ENCODE data around the gene GMDS.

GMDS gene

GRCh38 chr6:1839361-1839760, 406.0 kb downstream of the GMDS start:
- no peak overlapping the region for H3K4me3 ChIP-seq (ENCODE audit: low read length)
- no peak for TF ChIP-seq ZNF274 (IDR thresholded peaks at IDR 0.05; ENCODE audit: low read depth, low read length)

DNA sequence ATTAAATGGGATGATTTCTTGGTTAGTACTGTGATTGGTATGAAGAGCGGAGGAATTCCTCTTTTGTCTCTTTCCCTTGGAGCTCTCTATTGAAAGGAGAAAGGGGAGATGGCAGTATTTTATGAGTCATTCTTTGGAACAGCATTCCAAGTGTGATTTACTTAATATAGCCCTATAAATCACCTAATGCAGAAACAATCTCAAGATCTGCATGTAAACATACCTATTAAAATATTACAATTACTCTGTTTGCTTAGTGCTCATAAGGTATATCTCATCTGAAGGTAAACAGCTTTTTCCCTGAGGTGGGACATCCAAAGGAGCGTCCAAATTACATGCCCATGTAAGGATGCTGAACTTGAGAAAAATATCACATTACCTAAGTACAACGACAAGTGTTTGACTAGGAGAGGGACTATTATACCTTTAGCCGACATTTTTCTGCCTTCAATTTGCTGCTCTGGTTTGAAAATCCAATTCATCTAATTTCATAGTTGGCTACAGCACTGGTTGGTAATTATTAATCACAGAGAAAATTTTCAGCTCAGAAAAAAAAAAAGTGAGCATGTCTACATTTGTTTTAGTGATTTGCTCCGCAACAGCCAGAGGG, 406.7 kb downstream of the GMDS start:
- no peak for TF ChIP-seq ZNF274 (IDR thresholded peaks at IDR 0.05; ENCODE audit: low read depth, low read length)
- H3K4me3 ChIP-seq (ENCODE audit: low read length): no peak overlapping the region

GRCh38 chr6:1837826-1838225, 407.6 kb downstream of the GMDS start:
- H3K4me3 ChIP-seq (ENCODE audit: low read length): no peak overlapping the region
- TF ChIP-seq ZNF274 (IDR thresholded peaks at IDR 0.05; ENCODE audit: low read depth, low read length): no peak

- TF ChIP-seq ZNF274 (IDR thresholded peaks at IDR 0.05; ENCODE audit: low read depth, low read length): no peak
- no peak overlapping the region for H3K4me3 ChIP-seq (ENCODE audit: low read length)
Measured at GRCh38 chr6:1836690-1837089, 408.7 kb downstream of the GMDS start.

DNA sequence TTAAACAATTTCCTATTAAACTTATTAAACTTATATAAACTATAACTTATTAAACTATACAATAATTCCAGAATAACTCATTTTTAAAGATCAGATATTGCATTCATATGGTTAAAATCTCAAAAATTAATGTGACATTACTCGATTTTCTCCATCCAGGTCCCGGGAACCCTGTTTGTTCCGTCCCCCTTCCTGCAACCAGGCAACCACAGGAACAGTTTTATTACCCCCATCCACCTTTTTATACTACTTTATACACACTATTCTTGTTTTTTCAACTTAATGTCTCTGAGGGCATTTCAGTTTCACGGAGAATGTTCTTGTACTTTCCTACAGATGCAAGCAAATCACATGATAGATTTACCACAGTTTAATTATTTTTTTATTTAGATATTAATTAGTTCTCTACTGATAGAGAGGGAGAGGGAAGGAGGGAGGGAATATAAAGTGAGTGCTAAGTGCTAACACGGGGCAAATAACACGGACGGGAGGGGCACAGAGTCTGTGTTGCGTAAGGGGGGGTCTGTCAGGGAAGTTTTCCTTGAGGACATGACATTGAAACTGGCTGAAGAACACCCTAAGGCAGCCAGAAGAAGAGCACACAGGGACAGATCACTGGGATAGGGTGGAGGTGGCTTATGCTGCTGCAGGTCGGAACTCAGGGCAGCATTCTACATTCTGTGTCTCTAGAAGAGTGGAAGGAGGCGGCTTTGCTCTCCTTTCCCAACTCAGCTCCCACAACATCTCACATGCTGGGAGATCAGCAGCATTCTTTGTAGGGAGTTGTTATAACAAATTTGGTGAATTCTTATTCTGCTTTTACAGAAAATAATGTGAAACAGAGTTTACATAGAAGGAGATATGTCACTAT, 410.5 kb downstream of the GMDS start:
- H3K4me3 ChIP-seq (ENCODE audit: low read length): no peak overlapping the region
- TF ChIP-seq ZNF274 (IDR thresholded peaks at IDR 0.05; ENCODE audit: low read depth, low read length): no peak

DNA sequence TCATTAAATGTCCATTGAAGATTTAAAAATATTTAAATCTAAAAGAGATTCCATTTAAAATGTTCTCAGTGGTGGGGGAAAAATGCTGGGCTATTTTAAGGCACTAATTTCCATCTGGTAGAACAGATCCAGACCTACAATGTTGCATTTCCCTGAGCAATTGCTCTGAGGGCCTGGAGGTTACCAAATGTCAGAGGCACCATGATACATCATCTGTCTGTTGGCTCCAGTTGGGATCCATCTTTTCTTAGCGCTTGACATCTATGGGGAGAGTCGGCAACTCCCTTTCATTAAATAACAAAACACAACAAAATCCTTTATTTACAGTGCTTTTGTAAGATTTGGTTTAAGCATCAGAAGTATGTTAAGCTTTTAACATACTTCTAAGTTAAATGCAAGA, 411.2 kb downstream of the GMDS start:
- no peak for TF ChIP-seq ZNF274 (IDR thresholded peaks at IDR 0.05; ENCODE audit: low read depth, low read length)
- H3K4me3 ChIP-seq (ENCODE audit: low read length): no peak overlapping the region

DNA sequence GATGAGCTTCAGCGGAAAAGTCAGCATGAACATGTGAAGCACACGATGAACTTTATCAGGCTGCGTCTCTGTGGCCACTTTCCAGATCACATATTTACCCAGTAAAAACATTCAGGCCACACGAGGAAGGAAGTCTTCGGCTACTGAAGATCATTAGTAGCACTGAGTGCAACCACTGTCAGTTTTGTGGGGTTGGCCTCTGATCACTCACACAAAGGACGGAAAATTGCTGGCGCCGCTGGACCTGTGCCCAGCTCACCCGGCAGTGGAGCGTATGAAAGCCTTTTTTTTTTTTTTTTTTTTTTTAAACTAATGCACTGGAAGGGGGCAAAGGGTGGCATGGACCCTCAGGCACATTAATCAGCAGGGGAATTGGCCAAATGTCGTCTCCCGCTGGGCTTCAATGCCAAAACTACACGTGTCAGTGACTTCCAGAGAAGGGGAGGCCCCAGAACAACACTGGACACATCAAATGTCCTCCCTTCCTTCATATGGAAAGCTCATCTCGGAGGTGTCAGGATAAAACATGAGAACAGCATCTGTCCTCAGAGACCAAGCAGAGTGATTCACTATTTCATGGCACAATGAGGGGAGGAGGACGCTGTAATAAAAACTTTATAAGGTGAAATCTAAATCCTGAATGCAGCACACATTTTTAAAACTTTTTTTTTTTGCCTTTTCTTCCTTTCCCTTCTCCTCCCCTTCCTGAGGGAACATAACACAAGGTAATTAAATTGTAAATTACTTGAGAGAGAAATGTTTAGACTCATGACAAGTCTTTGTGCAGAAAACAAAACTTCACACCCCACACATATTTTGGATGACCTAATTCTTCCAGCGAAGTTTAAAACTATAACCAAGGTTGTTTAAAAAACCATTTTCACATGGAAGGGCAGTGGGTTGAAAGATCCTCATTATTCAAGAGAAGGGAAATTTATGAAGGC, 412.3 kb downstream of the GMDS start:
- no peak overlapping the region for H3K4me3 ChIP-seq (ENCODE audit: low read length)
- TF ChIP-seq ZNF274 (IDR thresholded peaks at IDR 0.05; ENCODE audit: low read depth, low read length): no peak

- H3K4me3 ChIP-seq (ENCODE audit: low read length): no peak overlapping the region
- TF ChIP-seq ZNF274 (IDR thresholded peaks at IDR 0.05; ENCODE audit: low read depth, low read length): no peak
Measured at GRCh38 chr6:1832358-1832757, 413.0 kb downstream of the GMDS start.

DNA sequence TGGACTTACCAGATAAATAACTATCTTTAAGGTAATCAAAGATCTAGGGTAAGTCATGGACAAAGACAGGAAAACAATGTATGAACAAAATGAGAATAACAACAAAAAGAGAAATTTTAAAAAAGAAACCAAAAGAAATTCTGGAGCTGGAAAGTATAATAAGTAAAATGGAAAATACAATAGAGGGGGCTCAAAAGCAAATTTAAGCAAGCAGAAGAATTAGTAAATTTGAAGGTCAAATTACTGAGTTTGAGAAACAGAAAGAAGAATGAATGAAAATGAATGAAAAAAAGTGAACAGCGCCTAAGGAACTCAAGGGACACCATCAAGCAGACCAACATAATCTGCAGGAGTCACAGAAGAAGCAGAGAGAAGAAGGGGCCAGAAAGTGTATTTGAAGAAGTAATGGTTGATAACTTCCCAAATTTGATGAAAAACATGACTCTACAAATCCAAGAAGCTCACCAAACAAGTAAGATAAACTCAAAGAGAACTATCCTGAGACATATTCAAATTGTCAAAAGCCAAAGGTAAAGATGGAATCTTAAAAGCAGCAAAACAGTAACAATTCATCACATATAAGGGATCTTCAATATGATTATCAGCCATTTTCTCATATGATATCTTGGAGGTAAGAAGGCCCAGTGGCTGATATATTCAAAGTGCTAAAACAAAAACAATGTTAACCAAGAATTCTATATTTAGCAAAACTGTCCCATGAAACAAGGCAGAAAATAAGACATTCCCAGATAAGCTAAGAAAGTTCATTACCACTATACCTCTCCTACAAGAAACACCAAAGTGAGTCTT, 417.2 kb downstream of the GMDS start:
- TF ChIP-seq ZNF274 (IDR thresholded peaks at IDR 0.05; ENCODE audit: low read depth, low read length): no peak
- no peak overlapping the region for H3K4me3 ChIP-seq (ENCODE audit: low read length)

DNA sequence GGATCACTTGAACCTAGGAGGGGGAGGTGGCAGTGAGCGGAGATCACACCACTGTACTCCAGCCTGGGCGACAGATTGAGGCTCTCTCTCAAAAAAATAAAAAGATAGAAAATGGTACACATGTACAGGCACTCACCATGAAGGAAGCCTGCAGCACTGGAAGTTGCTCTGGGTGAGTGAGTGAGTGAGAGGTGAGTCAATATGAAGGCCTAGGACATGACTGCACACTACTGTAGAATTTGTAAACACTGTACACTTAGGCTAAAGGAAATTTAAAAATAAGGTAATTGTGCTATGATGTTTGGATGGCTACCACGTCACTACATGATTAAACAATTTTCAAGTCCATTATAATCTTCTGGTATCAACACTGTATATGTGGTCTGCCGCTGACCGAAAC, 419.5 kb downstream of the GMDS start:
- no peak for TF ChIP-seq ZNF274 (IDR thresholded peaks at IDR 0.05; ENCODE audit: low read depth, low read length)
- H3K4me3 ChIP-seq (ENCODE audit: low read length): no peak overlapping the region

GRCh38 chr6:1825277-1825676, 420.1 kb downstream of the GMDS start:
- TF ChIP-seq ZNF274 (IDR thresholded peaks at IDR 0.05; ENCODE audit: low read depth, low read length): no peak
- no peak overlapping the region for H3K4me3 ChIP-seq (ENCODE audit: low read length)

DNA sequence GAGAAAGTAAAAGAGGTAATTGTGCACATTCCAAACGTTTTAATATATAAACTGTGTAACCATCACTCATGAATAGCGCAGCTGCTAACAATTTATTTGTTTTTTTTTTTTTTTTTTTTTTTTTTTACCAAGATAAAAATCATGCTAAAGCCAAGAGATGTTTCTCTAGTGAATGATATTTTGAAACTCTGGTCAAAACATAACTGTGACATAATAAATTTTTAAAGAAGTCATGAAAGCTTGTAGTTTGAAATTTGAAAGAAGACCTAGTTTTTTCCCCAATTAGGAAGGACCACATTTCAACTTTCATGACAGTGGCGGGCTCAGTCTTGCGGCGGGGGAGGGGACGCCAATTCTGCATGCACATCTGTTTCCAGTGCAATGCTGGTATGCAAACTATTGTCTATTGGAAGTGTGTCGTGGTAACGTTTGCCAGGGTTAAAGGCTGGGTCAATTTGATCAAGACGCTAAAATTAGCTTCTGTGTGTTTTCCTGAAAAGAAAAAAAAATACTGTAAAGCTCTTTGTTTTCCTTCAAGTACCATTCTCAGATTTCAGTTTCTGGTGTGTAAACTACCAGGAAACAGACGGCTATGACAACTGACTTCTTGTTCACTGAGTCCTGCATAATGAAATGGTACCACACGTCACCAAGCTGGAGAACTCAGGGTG, 423.8 kb downstream of the GMDS start:
- TF ChIP-seq ZNF274 (IDR thresholded peaks at IDR 0.05; ENCODE audit: low read depth, low read length): no peak
- H3K4me3 ChIP-seq (ENCODE audit: low read length): no peak overlapping the region

DNA sequence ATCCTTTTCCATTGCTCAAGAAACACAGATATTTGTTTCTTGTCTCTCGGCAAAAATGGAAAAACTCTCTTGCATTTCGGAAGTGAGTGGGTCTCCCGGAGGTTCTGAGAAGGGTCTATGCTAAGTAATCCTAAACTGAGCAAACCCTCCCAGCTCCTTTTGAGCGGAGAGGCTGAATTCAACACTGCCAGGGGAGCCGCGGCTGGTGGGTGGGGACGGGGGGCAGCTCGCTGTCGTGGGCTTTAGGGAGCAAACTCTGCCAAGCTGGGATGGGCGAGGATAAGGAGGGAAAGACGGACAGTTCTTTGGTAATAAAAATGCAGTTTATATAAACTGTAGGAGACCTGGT, 424.3 kb downstream of the GMDS start:
- no peak for TF ChIP-seq ZNF274 (IDR thresholded peaks at IDR 0.05; ENCODE audit: low read depth, low read length)
- no peak overlapping the region for H3K4me3 ChIP-seq (ENCODE audit: low read length)

All from GM08714 (cell line).